HepG2 (cell line): ENCODE data around the gene L3MBTL4.

Source experiments
- CTCF ChIP-seq: sonication (generic); formaldehyde crosslinking; IDR thresholded peaks from 2 replicates; pipeline ENCODE4 v1.5.0; 2020; ENCODE audit warnings: mild to moderate bottlenecking, missing genetic modification reagents, moderate library complexity
- ZNF513 ChIP-seq: sonication (generic); formaldehyde crosslinking; conservative IDR thresholded peaks from 2 replicates; pipeline ENCODE4 v1.5.0; 2020; ENCODE audit warnings: missing genetic modification reagents
- ZNF558 ChIP-seq: sonication (generic); formaldehyde crosslinking; IDR thresholded peaks from 2 replicates; pipeline ENCODE4 v1.9.0; 2022; ENCODE audit warnings: mild to moderate bottlenecking, missing genetic modification reagents, borderline replicate concordance

GRCh38 chr18:6055711-6056110 lies 359.0 kb downstream of the L3MBTL4 start:
- TF ChIP-seq ZNF513 (CRISPR knock-in tag) = no peak
- TF ChIP-seq CTCF (CRISPR knock-in tag) = no peak
- no peak for TF ChIP-seq ZNF558 (CRISPR knock-in tag)
